ENCODE measurements around the gene PRRC2C.

DNA sequence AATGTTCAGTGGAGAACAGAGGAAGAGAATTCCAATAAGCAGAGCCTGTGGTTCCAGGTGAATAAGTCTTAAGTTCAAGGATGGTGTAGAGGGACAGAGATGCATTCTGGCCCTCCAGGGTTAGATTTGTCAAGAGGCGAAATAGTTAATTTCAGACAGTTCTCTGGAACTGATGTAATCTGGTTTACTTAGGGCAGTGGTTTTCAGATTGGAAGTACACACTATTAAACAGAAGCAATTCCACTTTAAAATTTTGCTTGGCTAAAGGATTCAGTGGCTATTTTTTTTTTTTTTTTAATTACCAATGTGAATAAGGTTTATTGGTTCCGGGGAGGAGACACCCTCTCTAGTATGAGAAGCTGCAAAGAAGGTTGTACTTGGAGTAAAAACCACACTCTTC is 111.4 kb downstream of the PRRC2C start:
- TF ChIP-seq, protein P1, sequence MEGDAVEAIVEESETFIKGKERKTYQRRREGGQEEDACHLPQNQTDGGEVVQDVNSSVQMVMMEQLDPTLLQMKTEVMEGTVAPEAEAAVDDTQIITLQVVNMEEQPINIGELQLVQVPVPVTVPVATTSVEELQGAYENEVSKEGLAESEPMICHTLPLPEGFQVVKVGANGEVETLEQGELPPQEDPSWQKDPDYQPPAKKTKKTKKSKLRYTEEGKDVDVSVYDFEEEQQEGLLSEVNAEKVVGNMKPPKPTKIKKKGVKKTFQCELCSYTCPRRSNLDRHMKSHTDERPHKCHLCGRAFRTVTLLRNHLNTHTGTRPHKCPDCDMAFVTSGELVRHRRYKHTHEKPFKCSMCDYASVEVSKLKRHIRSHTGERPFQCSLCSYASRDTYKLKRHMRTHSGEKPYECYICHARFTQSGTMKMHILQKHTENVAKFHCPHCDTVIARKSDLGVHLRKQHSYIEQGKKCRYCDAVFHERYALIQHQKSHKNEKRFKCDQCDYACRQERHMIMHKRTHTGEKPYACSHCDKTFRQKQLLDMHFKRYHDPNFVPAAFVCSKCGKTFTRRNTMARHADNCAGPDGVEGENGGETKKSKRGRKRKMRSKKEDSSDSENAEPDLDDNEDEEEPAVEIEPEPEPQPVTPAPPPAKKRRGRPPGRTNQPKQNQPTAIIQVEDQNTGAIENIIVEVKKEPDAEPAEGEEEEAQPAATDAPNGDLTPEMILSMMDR (IDR thresholded peaks at IDR 0.05), result no peak
- TF ChIP-seq POLR2A (IDR thresholded peaks at IDR 0.05; ENCODE audit: low read length) (no peak), CEBPB (IDR thresholded peaks at IDR 0.05) (no peak)
- TF ChIP-seq, protein P2, sequence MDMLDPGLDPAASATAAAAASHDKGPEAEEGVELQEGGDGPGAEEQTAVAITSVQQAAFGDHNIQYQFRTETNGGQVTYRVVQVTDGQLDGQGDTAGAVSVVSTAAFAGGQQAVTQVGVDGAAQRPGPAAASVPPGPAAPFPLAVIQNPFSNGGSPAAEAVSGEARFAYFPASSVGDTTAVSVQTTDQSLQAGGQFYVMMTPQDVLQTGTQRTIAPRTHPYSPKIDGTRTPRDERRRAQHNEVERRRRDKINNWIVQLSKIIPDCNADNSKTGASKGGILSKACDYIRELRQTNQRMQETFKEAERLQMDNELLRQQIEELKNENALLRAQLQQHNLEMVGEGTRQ (IDR thresholded peaks at IDR 0.05), result no peak

Measured in A549 (cell line).